ENCODE measurements around the gene LAGE3.

Gene LAGE3, protein sequence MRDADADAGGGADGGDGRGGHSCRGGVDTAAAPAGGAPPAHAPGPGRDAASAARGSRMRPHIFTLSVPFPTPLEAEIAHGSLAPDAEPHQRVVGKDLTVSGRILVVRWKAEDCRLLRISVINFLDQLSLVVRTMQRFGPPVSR

DNA sequence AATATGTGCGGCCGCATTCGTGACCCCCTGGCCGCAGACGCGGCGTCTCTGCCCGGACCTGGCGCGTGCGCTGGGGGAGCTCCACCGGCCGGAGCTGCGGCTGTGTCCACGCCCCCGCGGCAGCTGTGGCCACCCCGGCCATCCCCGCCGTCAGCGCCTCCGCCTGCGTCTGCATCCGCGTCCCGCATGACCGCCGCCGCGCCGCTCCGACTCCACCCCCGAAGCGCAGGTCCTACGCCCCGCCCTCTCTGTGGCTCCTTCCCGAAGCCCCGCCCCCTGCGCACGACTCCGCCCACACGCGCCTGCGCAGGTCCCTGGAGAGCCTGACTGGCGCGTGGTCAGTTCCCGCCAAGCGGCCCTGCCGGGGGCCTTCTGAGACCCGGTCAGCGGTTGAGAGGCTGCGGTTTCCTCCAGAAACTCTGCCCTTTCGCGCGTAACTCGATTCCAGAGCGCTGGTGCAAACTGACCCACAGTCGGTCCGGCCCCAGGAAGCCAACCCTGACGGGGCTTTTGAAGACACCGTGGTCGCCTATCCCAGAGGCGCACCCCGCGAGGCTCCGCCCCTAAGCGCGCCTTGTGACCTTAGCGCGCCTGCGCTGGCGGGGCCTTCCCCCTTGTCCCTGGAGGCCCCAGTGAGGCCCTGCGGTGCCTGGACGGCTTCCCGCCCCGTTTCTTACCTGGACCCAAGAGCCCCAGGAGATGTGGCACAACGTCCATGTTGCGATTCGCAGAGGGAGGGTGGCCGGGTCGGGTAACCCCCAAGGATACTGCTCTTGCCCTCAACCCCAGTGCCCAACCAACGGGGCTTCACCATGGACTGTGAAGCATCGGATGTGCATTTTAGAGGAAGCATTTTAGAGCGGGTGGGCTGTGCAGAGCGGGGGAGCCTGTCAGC, at the start of gene LAGE3:
Gene LAGE3, minus strand, starts transcription at position 554 of the 895 bp plus-strand sequence. Its CDS starts 366 bp downstream, at position 188.
- TF ChIP-seq ZNF274 (IDR thresholded peaks at IDR 0.05; ENCODE audit: low read depth, low read length) = no peak
- peak within 1 kb of the TSS; percentile 55 for H3K4me3 ChIP-seq (ENCODE audit: low read length)

- no peak overlapping the region for H3K4me3 ChIP-seq (ENCODE audit: low read length)
- no peak for TF ChIP-seq ZNF274 (IDR thresholded peaks at IDR 0.05; ENCODE audit: low read depth, low read length)
Measured at GRCh38 chrX:154526901-154527675, 48.0 kb upstream of the LAGE3 start.

- TF ChIP-seq ZNF274 (IDR thresholded peaks at IDR 0.05; ENCODE audit: low read depth, low read length) = no peak
- H3K4me3 ChIP-seq (ENCODE audit: low read length) = no peak overlapping the region
Measured at GRCh38 chrX:154525606-154526490, 46.8 kb upstream of the LAGE3 start.

- H3K4me3 ChIP-seq (ENCODE audit: low read length) = no peak overlapping the region
- TF ChIP-seq ZNF274 (IDR thresholded peaks at IDR 0.05; ENCODE audit: low read depth, low read length) = no peak
Measured at GRCh38 chrX:154519389-154519788, 40.3 kb upstream of the LAGE3 start.

DNA sequence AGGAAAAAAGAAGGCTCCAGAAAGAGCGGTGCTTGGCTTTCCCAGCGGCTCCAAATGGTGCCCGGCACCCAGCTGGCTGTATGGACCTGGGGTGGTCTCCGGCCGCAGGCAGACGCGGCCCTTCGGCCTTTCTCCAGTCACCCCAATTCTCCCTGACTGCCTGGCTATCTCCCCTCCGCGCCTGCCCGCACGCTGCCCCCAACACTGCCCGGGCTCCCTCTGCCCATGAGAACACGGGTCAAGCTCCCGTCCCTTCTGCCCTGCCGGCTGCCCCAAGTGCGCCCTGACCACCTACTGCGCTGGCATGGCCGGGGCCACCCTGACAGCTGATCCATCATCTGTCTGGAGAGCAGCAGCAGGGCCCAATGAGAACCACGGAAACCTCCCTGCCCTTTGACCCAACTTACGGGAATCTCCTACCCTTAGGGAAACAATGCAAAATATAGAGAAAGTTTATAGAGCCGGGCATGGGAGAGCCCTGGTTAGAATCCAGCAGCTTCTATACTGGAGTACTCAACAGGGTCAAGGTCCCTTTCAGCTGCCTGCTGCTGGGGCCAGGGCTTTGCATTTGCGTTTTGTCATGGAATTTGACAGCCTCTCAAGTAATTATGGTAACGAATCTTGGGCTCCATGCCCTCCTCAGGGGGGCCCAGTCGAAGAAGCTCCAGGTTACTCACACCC, 38.2 kb upstream of the LAGE3 start:
- TF ChIP-seq ZNF274 (IDR thresholded peaks at IDR 0.05; ENCODE audit: low read depth, low read length) = no peak
- H3K4me3 ChIP-seq (ENCODE audit: low read length) = no peak overlapping the region

- no peak for TF ChIP-seq ZNF274 (IDR thresholded peaks at IDR 0.05; ENCODE audit: low read depth, low read length)
- peak overlapping the region; percentile 54; the same call in 1 of the 2 replicates for H3K4me3 ChIP-seq (ENCODE audit: low read length)
Measured at GRCh38 chrX:154516656-154517100, 37.6 kb upstream of the LAGE3 start.

GRCh38 chrX:154515966-154516655, 37.0 kb upstream of the LAGE3 start, which contains the start of gene FAM3A:
FAM3A (minus strand) TSS chrX:154516232; CDS start chrX:154515772, 460 bp downstream.
- no peak for TF ChIP-seq ZNF274 (IDR thresholded peaks at IDR 0.05; ENCODE audit: low read depth, low read length)
- peak within 1 kb of the TSS; percentile 73 for H3K4me3 ChIP-seq (ENCODE audit: low read length)

DNA sequence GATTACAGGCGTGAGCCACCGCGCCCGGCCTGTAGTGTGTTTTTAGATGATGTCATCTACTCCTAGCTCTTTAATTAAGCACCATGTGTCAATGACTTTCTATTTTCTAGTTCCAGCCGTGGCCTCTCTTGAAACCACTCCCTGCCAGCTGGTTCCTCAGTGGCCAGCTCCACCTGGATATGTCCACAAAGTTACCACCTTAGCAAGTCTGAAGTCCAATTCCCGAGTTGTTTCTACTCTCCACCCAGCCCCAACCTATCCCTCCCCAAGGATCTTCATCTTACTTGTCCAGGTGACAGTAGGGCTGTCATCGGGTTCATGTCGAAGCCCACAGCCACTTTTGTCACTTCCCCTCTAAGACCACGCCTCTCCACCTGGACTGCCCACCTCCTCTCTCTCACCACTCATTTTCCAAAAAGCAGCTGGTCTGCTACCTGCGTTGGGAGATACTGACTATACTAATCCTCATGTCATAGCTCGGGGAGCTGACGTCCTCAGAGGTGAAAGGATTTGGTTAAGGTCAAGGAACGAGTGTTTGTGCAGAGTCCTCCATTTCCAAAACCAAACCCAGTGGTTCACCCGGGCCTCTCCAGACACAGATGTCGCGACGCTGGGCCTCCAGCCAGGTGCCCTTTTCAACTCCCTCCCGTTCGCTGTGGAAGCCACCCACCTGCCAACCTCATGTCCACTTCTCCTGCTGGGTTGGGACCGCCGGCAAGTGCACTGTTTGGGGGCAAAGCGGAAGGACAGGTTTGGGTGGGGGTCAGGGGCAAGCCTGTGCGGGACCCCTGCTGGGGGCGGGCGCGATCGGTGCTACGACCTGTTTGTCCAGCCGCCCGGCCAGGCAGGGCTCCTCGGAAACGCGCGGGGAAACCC, 36.2 kb upstream of the LAGE3 start:
- H3K4me3 ChIP-seq (ENCODE audit: low read length) = peak overlapping the region; percentile 73
- TF ChIP-seq ZNF274 (IDR thresholded peaks at IDR 0.05; ENCODE audit: low read depth, low read length) = no peak

DNA sequence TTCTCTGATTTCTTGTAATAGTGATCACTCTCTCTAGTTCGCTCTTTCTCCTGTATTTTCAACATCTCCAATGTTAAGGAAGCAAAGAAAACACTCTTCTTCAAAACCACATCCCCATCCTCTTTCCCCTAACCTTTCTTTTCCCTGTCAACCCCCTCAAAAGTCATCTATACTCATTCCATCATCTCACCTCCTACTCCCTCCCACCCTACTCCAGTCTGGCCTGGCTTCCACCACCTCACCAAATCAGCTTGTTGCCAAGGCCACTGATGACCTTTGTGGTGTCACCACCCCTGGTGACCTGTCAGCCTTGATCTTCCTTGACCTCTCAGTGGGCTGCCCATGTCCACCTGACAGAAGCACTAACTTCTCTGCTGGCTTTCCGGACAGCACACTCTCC, 34.6 kb upstream of the LAGE3 start:
- no peak overlapping the region for H3K4me3 ChIP-seq (ENCODE audit: low read length)
- no peak for TF ChIP-seq ZNF274 (IDR thresholded peaks at IDR 0.05; ENCODE audit: low read depth, low read length)

GRCh38 chrX:154512879-154513553, 33.9 kb upstream of the LAGE3 start:
- TF ChIP-seq ZNF274 (IDR thresholded peaks at IDR 0.05; ENCODE audit: low read depth, low read length) = no peak
- H3K4me3 ChIP-seq (ENCODE audit: low read length) = no peak overlapping the region

GRCh38 chrX:154511761-154512160, 32.7 kb upstream of the LAGE3 start:
- no peak overlapping the region for H3K4me3 ChIP-seq (ENCODE audit: low read length)
- TF ChIP-seq ZNF274 (IDR thresholded peaks at IDR 0.05; ENCODE audit: low read depth, low read length) = no peak
